HUES64 (cell line): ENCODE data around the gene CACNA1C.

Experiments
- H3K27ac ChIP-seq: 2 replicates; pipeline ENCODE4 v1.7.0; 2013; ENCODE audit warnings: low read depth, low read length, inconsistent platforms
- H3K27me3 ChIP-seq: 2 replicates; pipeline ENCODE4 v1.6.1; 2013; ENCODE audit warnings: mild to moderate bottlenecking, low read length; ENCODE audit not compliant: insufficient read depth
- H3K36me3 ChIP-seq: 2 replicates; pipeline ENCODE4 v1.6.1; 2013; ENCODE audit warnings: mild to moderate bottlenecking, low read length; ENCODE audit not compliant: insufficient read depth
- H3K4me1 ChIP-seq: 2 replicates; pipeline ENCODE4 v1.6.1; 2013; ENCODE audit warnings: mild to moderate bottlenecking, low read length, moderate library complexity; ENCODE audit not compliant: insufficient read depth
- H3K4me3 ChIP-seq: 2 replicates; pipeline ENCODE4 v1.5.1; 2013; ENCODE audit warnings: mild to moderate bottlenecking, low read length, moderate library complexity
- H3K9ac ChIP-seq: 2 replicates; pipeline ENCODE4 v1.6.1; 2013; ENCODE audit warnings: mild to moderate bottlenecking, low read depth, low read length
- H3K9me3 ChIP-seq: 2 replicates; pipeline ENCODE4 v1.6.1; 2013; ENCODE audit warnings: low read depth, low read length; ENCODE audit not compliant: insufficient read depth
- WGBS: fragments of 150-250, 120-280 bp; methylation state at CpG from one replicate; pipeline ENCODE4 v1.1.7; 2013; ENCODE audit warnings: missing lambda C conversion rate; 5-methylcytosine and 5-hydroxymethylcytosine counted together

Gene CACNA1C

GRCh38 chr12:2286047-2286446 lies 233.3 kb downstream of the CACNA1C start:
- H3K9me3 ChIP-seq: no peaks in the 10 kb centered on the region
- H3K36me3 ChIP-seq: no peaks in the 10 kb centered on the region
- H3K4me3 ChIP-seq: no peak overlapping the region
- WGBS: 95% methylated on average over 5 of the region's 5 CpGs
- H3K4me1 ChIP-seq: peaks cover 25% of the 10 kb centered on the region
- H3K27me3 ChIP-seq: no peaks in the 10 kb centered on the region
- no peak overlapping the region for H3K9ac ChIP-seq
- H3K27ac ChIP-seq: no peak overlapping the region

DNA sequence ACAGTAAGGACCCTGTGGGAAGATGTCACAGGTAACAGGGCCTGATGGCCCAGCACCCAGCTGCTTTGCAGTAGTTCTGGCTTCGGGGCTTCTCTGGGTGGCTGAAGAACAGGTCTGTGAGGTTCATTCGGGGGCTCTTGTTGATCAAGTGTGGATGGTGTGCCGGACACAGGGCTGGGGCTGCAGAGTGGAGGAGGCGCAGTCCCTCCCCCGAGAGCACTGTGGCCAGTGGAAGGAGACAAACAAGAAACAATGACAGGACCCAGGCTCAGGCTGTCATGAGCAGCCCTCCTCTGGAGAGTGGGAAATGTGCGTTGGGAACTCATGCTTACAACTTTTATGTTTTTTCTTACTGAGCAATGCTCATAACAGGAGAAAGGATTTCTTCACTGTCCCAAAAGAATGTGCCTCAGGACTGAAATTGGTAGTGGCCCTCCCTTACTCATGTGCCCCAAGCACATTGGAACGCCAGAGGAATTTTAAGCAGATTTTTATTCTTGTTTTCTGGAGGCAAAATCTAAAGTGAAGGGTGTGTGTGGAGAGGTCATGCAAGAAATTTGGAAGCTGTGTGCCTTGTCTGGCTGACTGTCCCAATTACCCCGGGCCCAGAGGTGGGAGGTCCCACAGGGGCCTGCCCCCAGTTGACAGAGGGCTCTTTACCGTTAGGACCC lies 233.8 kb downstream of the CACNA1C start:
- H3K4me1 ChIP-seq: peaks cover 25% of the 10 kb centered on the region
- H3K9me3 ChIP-seq: no peaks in the 10 kb centered on the region
- H3K27me3 ChIP-seq: no peaks in the 10 kb centered on the region
- no peak overlapping the region for H3K27ac ChIP-seq
- H3K4me3 ChIP-seq: no peak overlapping the region
- H3K9ac ChIP-seq: no peak overlapping the region
- H3K36me3 ChIP-seq: no peaks in the 10 kb centered on the region
- WGBS: 86% methylated on average over 9 of the region's 9 CpGs

- Histone ChIP-seq H3K4me3 (no peak overlapping the region), H3K27me3 (no peaks in the 10 kb centered on the region), H3K9me3 (no peaks in the 10 kb centered on the region), H3K9ac (no peak overlapping the region), H3K4me1 (peaks cover 25% of the 10 kb centered on the region), H3K36me3 (no peaks in the 10 kb centered on the region), H3K27ac (no peak overlapping the region)
- 93% methylated on average over 12 of the region's 12 CpGs for WGBS
Measured at GRCh38 chr12:2287151-2287550, 234.4 kb downstream of the CACNA1C start.

DNA sequence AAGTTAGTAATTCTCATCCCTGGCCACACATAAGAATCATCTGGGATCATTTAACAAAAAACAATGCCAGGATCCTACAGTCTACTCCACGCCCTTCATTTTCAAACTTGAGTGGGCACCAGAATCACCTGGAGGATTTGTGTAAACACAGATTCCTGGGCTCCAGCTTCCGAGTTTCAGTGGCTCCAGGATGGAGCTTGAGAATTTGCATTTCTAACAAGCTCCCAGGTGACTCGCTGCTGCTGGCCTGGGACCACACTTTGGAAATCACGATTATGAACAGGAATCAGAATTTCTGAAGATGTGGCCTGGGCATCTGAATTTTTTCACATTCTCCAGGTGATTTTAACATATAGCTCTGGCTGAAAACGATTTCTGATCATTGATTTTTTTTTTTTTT lies 234.8 kb downstream of the CACNA1C start:
- WGBS: 78% methylated on average over 5 of the region's 5 CpGs
- Histone ChIP-seq H3K27me3 (no peaks in the 10 kb centered on the region), H3K4me1 (peaks cover 25% of the 10 kb centered on the region), H3K27ac (no peak overlapping the region), H3K9me3 (no peaks in the 10 kb centered on the region), H3K9ac (no peak overlapping the region), H3K4me3 (no peak overlapping the region), H3K36me3 (no peaks in the 10 kb centered on the region)

DNA sequence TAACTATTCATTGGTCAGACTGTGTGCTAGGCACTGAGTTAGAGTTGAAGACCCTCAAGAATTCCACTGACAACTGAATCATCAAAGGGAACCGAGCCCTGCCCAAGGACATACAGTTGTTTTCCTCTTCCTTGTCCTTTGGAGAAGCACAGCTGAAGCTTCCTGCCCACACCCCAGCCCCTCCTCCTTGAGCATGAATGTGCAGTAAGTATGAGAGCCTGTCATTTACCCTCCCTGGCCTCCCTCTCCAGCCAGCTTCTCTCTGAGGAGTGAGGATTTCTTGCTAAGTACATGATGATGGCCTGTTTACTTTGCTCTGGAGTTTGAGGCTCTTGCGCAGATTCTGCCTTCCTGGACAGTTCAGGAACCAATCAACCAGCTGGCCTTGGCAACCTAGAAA lies 235.2 kb downstream of the CACNA1C start:
- Histone ChIP-seq H3K4me3 (no peak overlapping the region), H3K9me3 (no peaks in the 10 kb centered on the region), H3K27ac (no peak overlapping the region), H3K27me3 (no peaks in the 10 kb centered on the region), H3K9ac (no peak overlapping the region), H3K36me3 (no peaks in the 10 kb centered on the region), H3K4me1 (peaks cover 25% of the 10 kb centered on the region)
- 87% methylated on average over 2 of the region's 2 CpGs for WGBS

DNA sequence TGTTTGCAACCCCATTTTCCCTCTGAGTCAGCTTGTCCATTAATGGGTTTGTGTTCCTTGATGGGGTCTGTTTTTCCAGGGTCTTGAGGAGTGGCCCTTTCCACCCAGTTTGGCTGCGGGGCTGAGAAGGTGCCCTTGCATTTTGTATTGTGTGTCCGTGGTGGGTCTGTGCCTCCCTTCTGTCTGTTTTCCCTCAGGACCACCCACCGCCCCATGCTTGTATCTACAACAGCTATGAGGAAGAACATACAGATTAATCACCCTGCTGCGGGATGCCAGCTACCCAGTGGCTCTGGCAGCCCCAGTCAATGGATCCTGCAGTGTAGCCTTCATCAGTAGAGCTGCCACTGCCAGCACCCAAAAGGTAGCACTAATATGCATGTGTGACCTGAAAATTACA lies 235.7 kb downstream of the CACNA1C start:
- no peaks in the 10 kb centered on the region for H3K36me3 ChIP-seq
- H3K9me3 ChIP-seq: no peaks in the 10 kb centered on the region
- H3K4me1 ChIP-seq: peaks cover 25% of the 10 kb centered on the region
- no peak overlapping the region for H3K9ac ChIP-seq
- H3K27ac ChIP-seq: no peak overlapping the region
- no peak overlapping the region for H3K4me3 ChIP-seq
- 97% methylated on average over 4 of the region's 4 CpGs for WGBS
- H3K27me3 ChIP-seq: no peaks in the 10 kb centered on the region

GRCh38 chr12:2288875-2289274 lies 236.1 kb downstream of the CACNA1C start:
- H3K9me3 ChIP-seq: no peaks in the 10 kb centered on the region
- no peak overlapping the region for H3K27ac ChIP-seq
- no peak overlapping the region for H3K4me3 ChIP-seq
- 46% methylated on average over 5 of the region's 5 CpGs for WGBS
- peaks cover 25% of the 10 kb centered on the region for H3K4me1 ChIP-seq
- H3K27me3 ChIP-seq: no peaks in the 10 kb centered on the region
- no peaks in the 10 kb centered on the region for H3K36me3 ChIP-seq
- H3K9ac ChIP-seq: no peak overlapping the region

- H3K9me3 ChIP-seq: no peaks in the 10 kb centered on the region
- no peaks in the 10 kb centered on the region for H3K27me3 ChIP-seq
- H3K9ac ChIP-seq: no peak overlapping the region
- WGBS: 95% methylated on average over 10 of the region's 10 CpGs
- no peak overlapping the region for H3K4me3 ChIP-seq
- H3K27ac ChIP-seq: no peak overlapping the region
- peaks cover 25% of the 10 kb centered on the region for H3K4me1 ChIP-seq
- H3K36me3 ChIP-seq: no peaks in the 10 kb centered on the region
Measured at GRCh38 chr12:2289525-2289924, 236.7 kb downstream of the CACNA1C start.

GRCh38 chr12:2290091-2290490 lies 237.3 kb downstream of the CACNA1C start:
- H3K9me3 ChIP-seq: no peaks in the 10 kb centered on the region
- no peak overlapping the region for H3K27ac ChIP-seq
- no peak overlapping the region for H3K9ac ChIP-seq
- peaks cover 24% of the 10 kb centered on the region for H3K4me1 ChIP-seq
- no peaks in the 10 kb centered on the region for H3K27me3 ChIP-seq
- 93% methylated on average over 4 of the region's 4 CpGs for WGBS
- no peak overlapping the region for H3K4me3 ChIP-seq
- H3K36me3 ChIP-seq: no peaks in the 10 kb centered on the region

- WGBS: 95% methylated on average over 6 of the region's 6 CpGs
- no peaks in the 10 kb centered on the region for H3K36me3 ChIP-seq
- H3K4me1 ChIP-seq: peaks cover 22% of the 10 kb centered on the region
- no peak overlapping the region for H3K27ac ChIP-seq
- H3K4me3 ChIP-seq: no peak overlapping the region
- no peaks in the 10 kb centered on the region for H3K9me3 ChIP-seq
- no peaks in the 10 kb centered on the region for H3K27me3 ChIP-seq
- no peak overlapping the region for H3K9ac ChIP-seq
Measured at GRCh38 chr12:2290516-2291065, 237.8 kb downstream of the CACNA1C start.

GRCh38 chr12:2291182-2291832 lies 238.5 kb downstream of the CACNA1C start:
- no peak overlapping the region for H3K4me3 ChIP-seq
- H3K4me1 ChIP-seq: peaks cover 22% of the 10 kb centered on the region
- 67% methylated on average over 15 of the region's 15 CpGs for WGBS
- no peak overlapping the region for H3K27ac ChIP-seq
- no peak overlapping the region for H3K9ac ChIP-seq
- H3K27me3 ChIP-seq: no peaks in the 10 kb centered on the region
- H3K36me3 ChIP-seq: no peaks in the 10 kb centered on the region
- no peaks in the 10 kb centered on the region for H3K9me3 ChIP-seq
